ENCODE results near the gene CALY. TPM values are rescaled to one million over a fixed set of nuclear protein-coding genes. Genes with fewer than 3 reads are reported as not detected.

CALY gene
- total RNA-seq, 1 experiment from 2014 or later: 0.47 TPM

DNA sequence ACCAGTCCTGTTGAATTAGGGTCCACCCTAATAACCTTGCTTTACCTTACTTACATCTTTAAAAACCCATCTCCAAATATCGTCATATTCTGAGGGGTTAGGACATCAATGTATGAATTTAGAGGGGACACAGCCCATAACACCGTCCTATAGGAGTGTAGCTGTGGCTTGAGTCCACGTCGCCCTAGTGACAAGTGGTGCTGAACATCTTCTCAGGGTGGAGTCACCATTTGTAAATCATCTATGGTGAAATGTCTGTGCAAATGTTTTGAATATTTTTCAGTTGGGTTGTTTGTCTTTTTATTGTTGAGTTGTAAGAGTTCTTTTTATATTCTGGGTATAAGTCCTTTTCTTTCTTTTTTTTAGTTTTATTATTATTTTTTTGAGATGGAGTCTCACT is 5.3 kb upstream of the CALY start:
- H4K20me1 ChIP-seq (ENCODE audit: insufficient read depth): no peaks in the 10 kb centered on the region
- no peak overlapping the region for H2AFZ ChIP-seq (ENCODE audit: low read depth, low read length, poor library complexity, severe bottlenecking)
- no TSS peak for BruUV-seq (replicated peaks)
- no peaks in the 10 kb centered on the region for H3K9me3 ChIP-seq (ENCODE audit: control insufficient read depth in 1 of 2, insufficient read depth in 1 of 2, low read depth in 1 of 2, low read length in 2 of 2)
- TF ChIP-seq, protein P1, sequence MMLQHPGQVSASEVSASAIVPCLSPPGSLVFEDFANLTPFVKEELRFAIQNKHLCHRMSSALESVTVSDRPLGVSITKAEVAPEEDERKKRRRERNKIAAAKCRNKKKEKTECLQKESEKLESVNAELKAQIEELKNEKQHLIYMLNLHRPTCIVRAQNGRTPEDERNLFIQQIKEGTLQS (IDR thresholded peaks at IDR 0.05): no peak
- TF ChIP-seq, protein P2, sequence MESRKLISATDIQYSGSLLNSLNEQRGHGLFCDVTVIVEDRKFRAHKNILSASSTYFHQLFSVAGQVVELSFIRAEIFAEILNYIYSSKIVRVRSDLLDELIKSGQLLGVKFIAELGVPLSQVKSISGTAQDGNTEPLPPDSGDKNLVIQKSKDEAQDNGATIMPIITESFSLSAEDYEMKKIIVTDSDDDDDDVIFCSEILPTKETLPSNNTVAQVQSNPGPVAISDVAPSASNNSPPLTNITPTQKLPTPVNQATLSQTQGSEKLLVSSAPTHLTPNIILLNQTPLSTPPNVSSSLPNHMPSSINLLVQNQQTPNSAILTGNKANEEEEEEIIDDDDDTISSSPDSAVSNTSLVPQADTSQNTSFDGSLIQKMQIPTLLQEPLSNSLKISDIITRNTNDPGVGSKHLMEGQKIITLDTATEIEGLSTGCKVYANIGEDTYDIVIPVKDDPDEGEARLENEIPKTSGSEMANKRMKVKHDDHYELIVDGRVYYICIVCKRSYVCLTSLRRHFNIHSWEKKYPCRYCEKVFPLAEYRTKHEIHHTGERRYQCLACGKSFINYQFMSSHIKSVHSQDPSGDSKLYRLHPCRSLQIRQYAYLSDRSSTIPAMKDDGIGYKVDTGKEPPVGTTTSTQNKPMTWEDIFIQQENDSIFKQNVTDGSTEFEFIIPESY (IDR thresholded peaks at IDR 0.05; ENCODE audit: extremely low read depth, insufficient replicate concordance, low read length): no peak
- no peak for TF ChIP-seq FOSL1 (IDR thresholded peaks at IDR 0.05; ENCODE audit: low read depth)
- no peak for TF ChIP-seq RAD21 (IDR thresholded peaks at IDR 0.05; ENCODE audit: low read depth)
- no peak for TF ChIP-seq ELF1 (IDR thresholded peaks at IDR 0.05; ENCODE audit: borderline replicate concordance, low read depth)
- TF ChIP-seq JUND (IDR thresholded peaks at IDR 0.05): no peak
- TF ChIP-seq ZNF274 (IDR thresholded peaks at IDR 0.05; ENCODE audit: low read depth, low read length): no peak
- TF ChIP-seq, protein P3, sequence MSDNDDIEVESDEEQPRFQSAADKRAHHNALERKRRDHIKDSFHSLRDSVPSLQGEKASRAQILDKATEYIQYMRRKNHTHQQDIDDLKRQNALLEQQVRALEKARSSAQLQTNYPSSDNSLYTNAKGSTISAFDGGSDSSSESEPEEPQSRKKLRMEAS (IDR thresholded peaks at IDR 0.05): no peak
- TF ChIP-seq, protein P4, sequence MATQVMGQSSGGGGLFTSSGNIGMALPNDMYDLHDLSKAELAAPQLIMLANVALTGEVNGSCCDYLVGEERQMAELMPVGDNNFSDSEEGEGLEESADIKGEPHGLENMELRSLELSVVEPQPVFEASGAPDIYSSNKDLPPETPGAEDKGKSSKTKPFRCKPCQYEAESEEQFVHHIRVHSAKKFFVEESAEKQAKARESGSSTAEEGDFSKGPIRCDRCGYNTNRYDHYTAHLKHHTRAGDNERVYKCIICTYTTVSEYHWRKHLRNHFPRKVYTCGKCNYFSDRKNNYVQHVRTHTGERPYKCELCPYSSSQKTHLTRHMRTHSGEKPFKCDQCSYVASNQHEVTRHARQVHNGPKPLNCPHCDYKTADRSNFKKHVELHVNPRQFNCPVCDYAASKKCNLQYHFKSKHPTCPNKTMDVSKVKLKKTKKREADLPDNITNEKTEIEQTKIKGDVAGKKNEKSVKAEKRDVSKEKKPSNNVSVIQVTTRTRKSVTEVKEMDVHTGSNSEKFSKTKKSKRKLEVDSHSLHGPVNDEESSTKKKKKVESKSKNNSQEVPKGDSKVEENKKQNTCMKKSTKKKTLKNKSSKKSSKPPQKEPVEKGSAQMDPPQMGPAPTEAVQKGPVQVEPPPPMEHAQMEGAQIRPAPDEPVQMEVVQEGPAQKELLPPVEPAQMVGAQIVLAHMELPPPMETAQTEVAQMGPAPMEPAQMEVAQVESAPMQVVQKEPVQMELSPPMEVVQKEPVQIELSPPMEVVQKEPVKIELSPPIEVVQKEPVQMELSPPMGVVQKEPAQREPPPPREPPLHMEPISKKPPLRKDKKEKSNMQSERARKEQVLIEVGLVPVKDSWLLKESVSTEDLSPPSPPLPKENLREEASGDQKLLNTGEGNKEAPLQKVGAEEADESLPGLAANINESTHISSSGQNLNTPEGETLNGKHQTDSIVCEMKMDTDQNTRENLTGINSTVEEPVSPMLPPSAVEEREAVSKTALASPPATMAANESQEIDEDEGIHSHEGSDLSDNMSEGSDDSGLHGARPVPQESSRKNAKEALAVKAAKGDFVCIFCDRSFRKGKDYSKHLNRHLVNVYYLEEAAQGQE (IDR thresholded peaks at IDR 0.05; ENCODE audit: low read depth): no peak
- no peak for TF ChIP-seq TCF7L2 (IDR thresholded peaks at IDR 0.05; ENCODE audit: borderline replicate concordance, extremely low read depth, insufficient read depth, insufficient read length)
- no peak for TF ChIP-seq SIN3A (IDR thresholded peaks at IDR 0.05; ENCODE audit: low read depth)
- TF ChIP-seq EGR1 (IDR thresholded peaks at IDR 0.05; ENCODE audit: low read depth): no peak
- no peak for TF ChIP-seq EZH2phosphoT487 (IDR thresholded peaks at IDR 0.05; ENCODE audit: borderline replicate concordance)
- TF ChIP-seq, protein P5, sequence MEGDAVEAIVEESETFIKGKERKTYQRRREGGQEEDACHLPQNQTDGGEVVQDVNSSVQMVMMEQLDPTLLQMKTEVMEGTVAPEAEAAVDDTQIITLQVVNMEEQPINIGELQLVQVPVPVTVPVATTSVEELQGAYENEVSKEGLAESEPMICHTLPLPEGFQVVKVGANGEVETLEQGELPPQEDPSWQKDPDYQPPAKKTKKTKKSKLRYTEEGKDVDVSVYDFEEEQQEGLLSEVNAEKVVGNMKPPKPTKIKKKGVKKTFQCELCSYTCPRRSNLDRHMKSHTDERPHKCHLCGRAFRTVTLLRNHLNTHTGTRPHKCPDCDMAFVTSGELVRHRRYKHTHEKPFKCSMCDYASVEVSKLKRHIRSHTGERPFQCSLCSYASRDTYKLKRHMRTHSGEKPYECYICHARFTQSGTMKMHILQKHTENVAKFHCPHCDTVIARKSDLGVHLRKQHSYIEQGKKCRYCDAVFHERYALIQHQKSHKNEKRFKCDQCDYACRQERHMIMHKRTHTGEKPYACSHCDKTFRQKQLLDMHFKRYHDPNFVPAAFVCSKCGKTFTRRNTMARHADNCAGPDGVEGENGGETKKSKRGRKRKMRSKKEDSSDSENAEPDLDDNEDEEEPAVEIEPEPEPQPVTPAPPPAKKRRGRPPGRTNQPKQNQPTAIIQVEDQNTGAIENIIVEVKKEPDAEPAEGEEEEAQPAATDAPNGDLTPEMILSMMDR (IDR thresholded peaks at IDR 0.05 in 2 of 3, conservative IDR thresholded peaks at IDR 0.05 in 1 of 3; ENCODE audit: borderline replicate concordance in 1 of 3, insufficient read depth in 1 of 3, low read depth in 2 of 3, low read length in 2 of 3): no peak
- no peak for DNase-seq (ENCODE audit: low read depth, low spot score)
- CTCF ChIA-PET: no interaction called here
- no peaks in the 10 kb centered on the region for H3K79me2 ChIP-seq (ENCODE audit: insufficient read depth, low read length)
- H3K4me1 ChIP-seq (ENCODE audit: control insufficient read depth in 1 of 2, insufficient read depth in 2 of 2, low read length in 2 of 2): peaks cover 0 to 8% of the 10 kb centered on the region in 2 experiments; a peak in 1 of 4 replicates
- no peaks in the 10 kb centered on the region for H3K27me3 ChIP-seq (ENCODE audit: insufficient read depth, low read length)
- H3K9me2 ChIP-seq (ENCODE audit: insufficient read depth): no peaks in the 10 kb centered on the region
- no peak overlapping the region for H3K4me2 ChIP-seq (ENCODE audit: low read length)
- H3K36me3 ChIP-seq (ENCODE audit: control insufficient read depth in 1 of 2, insufficient read depth in 2 of 2, low read length in 2 of 2): no peaks in the 10 kb centered on the region
- intact Hi-C loops (cut with micrococcal nuclease): no loop called here
- POLR2A ChIA-PET: no interaction called here
- no peak overlapping the region for H3K4me3 ChIP-seq (replicated peaks in 1 of 2; ENCODE audit: low read depth in 1 of 2, low read length in 2 of 2)
- ATAC-seq: no peak
- no peak overlapping the region for H3K27ac ChIP-seq (ENCODE audit: low read depth, low read length)
- no peak overlapping the region for H3K9ac ChIP-seq (ENCODE audit: low read length)
- RAD21 ChIA-PET (ENCODE audit: low non-redundant PET in 1 of 2, low total read pairs in 2 of 2, uncharacterized antibody in 2 of 2, unreplicated experiment in 2 of 2): no interaction called here

All from HCT116 (cell line).